GM18870 (cell line): ENCODE data around the gene STON2.
"Not testable (repeated sequence)": the region's sequence is repeated elsewhere in the genome, so short reads cannot be mapped to it uniquely, and the experiment has no call there.

Experiments
- ATAC-seq: cut with Tn5 transposase; IDR thresholded peaks from one replicate; pipeline ENCODE4 v1.9.1; 2021; ENCODE audit warnings: moderate library complexity; ENCODE audit not compliant: unreplicated experiment

The STON2 gene

GRCh38 chr14:81224222-81224621 is 175.9 kb downstream of the STON2 start:
- no peak for ATAC-seq

DNA sequence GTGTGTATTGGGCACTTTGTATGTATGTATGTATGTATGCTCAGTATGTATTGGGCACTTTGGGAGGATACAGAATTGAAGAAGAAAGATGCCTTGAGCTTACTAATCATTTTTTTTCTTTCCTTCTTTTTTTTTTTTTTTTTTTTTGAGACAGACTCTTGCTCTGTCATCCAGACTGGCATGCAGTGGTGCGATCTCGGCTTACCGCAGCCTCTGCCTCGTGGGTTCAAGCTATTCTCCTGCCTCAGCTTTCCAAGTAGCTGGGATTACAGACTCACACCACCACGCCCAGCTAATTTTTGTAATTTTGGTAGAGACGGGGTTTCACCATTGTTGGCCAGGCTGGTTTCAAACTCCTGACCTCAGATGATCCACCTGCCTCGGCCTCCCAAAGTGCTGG is 176.3 kb downstream of the STON2 start:
- not testable (repeated sequence) for ATAC-seq

- ATAC-seq, result no peak
Observed at GRCh38 chr14:81222691-81223090, 177.4 kb downstream of the STON2 start.

DNA sequence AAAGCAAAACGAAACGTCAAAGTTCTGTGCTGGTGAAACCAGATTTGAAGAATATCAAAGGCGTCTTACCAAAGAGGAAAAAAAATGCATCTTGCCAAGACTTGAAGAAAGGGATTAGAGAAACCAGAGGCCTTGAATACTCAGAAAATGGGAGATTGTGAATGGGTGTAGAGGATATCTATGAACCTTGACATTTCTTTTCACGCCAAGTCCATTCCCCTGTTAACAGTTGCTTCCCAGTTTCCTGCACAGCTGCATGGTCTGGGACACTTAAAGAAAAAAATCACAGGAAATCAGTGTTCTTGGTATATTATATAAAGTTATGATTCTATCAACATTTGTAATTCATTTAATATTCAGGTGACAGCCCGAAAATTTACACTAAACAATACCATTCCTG is 178.0 kb downstream of the STON2 start:
- ATAC-seq, result no peak

DNA sequence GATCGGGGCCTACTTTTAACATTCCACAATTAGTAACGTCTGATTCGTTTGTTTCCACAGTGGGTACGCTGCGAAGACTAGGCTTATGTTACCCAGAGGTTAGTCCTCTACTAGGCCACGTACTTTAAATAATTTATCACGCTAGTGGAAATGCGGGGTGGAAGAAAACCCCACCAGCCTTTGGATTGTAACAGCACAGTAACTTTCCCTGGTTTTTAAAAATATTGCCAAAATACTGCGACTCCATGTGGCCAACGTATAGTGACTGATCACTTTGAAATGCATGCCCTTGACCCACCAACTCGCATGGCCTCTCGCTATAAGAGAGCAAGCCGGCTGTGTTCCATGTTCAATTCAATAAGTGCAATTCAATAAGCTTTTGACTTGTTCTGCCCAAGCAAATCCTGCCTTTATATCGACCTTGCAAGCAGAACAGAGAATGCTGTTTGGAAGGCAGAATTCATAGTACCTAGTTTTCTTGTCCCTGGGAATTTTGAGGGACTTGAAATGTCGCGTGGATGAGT is 178.5 kb downstream of the STON2 start:
- no peak for ATAC-seq

DNA sequence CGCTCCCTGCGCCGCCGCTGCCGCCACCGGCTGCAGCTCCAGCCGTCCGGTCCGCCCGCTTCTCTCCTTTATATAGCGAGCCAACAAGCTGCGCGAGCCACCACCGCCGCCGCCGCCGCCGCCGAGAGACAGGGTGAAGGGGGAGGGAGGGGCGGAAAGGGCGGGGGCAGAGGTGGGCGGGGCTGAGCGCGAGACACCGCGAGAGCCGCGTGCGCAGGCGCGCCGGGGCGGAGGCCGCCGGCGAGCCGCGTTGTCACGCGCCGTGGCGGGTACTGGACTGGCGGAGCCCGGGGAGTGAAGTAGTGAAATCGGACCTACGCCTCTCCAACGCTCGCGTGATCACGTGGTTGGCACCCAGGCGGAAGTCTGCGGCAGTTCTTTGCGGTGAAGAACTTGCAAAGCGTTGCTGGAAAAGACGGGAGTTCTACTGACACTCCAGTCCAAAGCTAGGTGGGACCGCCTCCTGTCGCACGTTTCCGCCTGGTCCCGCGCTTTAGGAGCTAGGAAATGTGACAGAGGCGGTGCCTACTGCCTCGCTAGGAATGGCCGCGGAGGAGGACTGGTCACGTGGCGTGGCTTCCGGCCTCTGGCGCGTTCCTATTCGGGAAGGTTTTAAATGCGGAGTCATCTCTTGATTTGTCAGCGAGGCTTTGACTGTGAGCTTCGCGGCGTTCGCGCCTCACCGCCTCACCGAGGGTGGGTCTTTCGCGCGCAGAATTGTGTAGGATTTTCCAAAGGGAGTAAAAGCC is 179.1 kb downstream of the STON2 start, which contains the start of gene GTF2A1:
TSS of gene GTF2A1 (minus strand) at position 130 of the 749 bp plus-strand sequence. CDS start 441 bp downstream, outside the sequence.
- peak; percentile 72 for ATAC-seq

DNA sequence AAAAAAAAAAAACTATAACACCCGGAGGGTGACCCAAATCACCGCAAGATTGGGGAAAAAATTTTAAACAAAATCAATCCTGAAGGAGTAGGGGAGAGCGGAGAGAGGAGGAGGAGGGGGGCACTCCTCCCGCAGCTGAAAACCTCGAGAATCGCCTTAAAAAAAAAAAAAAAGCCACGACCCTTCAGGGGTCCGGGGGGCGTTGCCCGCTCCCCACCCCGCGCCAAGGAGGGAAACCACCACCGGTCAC is 179.6 kb downstream of the STON2 start:
- no peak for ATAC-seq

DNA sequence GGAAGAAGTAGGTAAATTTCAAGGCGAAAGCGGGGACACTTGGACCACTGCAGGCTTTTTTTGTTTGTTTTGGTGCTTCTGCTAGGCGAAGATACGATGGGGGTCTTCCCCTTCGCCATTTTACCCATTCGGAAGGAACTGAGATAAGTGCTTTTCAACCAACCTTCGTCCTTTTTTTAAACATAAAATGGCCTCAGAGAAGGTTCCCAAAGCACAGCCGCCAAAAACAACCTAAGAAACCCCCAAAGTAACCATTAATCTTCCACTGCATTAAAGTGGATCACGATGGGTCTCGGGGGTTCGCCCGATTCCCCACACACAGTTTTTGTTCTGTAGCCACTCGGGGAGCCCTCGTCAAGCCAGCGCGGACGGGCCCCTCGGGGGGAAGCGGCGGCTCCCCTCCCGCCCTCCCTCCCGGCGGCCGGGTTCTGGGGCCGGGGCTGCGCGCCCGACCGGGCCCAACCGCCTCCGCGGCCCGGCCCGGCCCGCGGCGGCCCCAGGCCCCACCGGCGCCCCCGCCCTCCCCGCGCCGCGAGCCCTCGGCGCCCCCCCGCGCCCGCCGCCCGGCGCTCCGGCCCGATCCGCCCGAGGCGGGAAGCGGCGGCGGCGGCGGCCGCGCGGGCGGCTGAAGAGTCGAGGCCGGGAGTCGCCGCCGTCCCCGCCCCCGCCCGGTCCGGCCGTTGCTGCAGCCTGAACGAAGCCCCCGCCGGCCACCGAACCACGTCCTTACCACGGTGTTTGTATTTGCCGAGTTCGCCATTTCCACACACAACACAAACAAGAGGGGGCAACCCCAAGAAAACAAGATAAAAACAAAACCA is 180.2 kb downstream of the STON2 start:
- peak; percentile 1 for ATAC-seq

DNA sequence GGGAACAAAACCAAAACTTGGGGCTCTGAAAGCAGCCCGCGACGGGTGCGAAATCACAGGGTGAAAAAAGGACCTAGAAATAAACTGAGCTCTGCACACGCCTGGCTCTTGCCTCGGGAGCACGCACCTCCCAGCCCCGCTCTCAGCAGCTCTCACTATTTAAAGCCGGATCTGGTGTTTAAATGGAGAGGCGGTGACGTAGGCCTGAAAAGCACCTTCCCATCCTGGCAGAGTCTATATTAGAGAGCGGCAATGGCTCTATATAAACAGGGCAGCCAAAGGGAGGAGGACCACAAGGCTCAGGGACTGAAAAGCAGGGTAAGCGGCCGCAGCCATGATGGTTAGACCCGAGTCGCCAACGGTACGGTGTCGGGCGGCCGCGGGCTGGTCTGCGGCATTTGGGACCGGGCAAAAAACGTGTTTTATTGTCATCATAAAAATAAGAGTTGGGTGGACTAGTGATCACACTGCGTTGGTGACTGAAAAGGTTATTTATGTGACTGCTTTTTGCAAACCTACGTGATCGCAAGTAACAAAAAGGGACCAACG is 180.8 kb downstream of the STON2 start:
- peak; percentile 77 for ATAC-seq

DNA sequence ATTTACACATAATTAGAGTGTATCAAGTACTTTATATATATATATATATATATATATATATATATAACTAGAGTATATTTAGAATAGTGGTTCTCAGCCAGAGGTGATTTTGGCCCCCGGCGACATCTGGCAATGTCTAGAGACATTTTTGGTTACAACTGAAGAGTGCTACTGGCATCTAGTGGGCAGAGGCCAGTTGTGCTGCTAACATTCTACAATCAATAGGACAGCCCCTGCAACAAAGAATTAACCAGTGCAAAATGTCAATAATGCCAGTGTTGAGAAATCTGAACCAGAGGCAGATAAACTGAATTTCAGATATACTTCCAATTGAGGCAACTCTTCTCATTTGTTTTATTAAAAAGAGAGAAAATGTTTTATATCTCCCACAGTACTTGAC is 188.3 kb downstream of the STON2 start:
- peak; percentile 76 for ATAC-seq
